ENCODE measurements around the gene CTRB2.
"Not testable (repeated sequence)": the region's sequence is repeated elsewhere in the genome, so short reads cannot be mapped to it uniquely, and the experiment has no call there.

CTRB2 gene

GRCh38 chr16:75205438-75205837 is 1.5 kb downstream of the CTRB2 start:
- not testable (repeated sequence) for DNase-seq (ENCODE audit: low spot score)

DNA sequence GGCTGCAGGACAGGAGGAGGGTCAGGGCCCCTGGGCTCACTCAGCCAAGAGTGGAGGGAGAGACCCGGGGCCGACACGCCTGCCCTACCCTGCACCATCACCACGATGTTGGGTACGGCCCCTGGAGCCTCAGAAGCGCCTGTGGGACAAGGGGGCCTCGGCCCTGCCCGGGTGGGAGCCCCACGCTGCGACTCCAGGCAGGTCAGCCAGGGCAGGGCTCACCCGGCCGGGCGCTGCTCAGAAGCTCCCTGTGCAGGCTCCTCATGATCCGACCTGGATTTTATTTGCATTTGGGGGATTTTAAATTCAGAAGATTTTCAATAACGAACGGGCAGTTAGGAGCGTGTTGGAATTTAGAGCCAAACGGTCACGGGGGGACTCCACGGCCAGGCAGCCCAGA is 2.1 kb downstream of the CTRB2 start:
- not testable (repeated sequence) for DNase-seq (ENCODE audit: low spot score)

- no peak for DNase-seq (ENCODE audit: low spot score)
Measured at GRCh38 chr16:75204410-75204758, 2.6 kb downstream of the CTRB2 start.

- no peak for DNase-seq (ENCODE audit: low spot score)
Measured at GRCh38 chr16:75203667-75204409, 3.1 kb downstream of the CTRB2 start.

GRCh38 chr16:75203096-75203495 is 3.9 kb downstream of the CTRB2 start:
- DNase-seq (ENCODE audit: low spot score), result no peak

DNA sequence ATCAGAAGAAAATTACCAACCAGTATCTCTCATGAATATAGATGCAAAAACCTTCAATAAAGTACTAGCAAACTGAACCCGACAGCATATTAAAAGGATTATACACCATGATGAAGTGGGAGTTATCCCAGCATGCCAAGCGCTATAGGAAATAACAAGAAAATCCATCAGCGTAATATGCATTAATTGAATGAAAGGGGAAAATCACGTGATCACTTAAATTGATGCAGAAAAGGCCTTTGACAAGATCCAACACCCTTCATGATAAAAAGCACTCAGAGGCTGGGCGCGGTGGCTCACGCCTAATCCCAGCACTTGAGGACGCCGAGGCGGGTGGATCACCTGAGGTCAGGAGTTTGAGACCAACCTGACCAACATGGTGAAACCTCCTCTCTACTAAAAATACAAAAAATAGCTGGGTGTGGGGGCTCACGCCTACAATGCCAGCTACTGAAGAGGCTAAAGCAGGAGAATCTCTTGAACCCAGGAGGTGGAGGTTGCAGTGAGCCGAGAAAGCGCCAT is 4.8 kb downstream of the CTRB2 start:
- no peak for DNase-seq (ENCODE audit: low spot score)

- no peak for DNase-seq (ENCODE audit: low spot score)
Measured at GRCh38 chr16:75198135-75198600, 8.8 kb downstream of the CTRB2 start.

- no peak for DNase-seq (ENCODE audit: low spot score)
Measured at GRCh38 chr16:75197522-75198134, 9.3 kb downstream of the CTRB2 start.

GRCh38 chr16:75196836-75197235 is 10.1 kb downstream of the CTRB2 start:
- DNase-seq (ENCODE audit: low spot score), result no peak

- no peak for DNase-seq (ENCODE audit: low spot score)
Measured at GRCh38 chr16:75195811-75196790, 10.9 kb downstream of the CTRB2 start.

- DNase-seq (ENCODE audit: low spot score), result no peak
Measured at GRCh38 chr16:75193730-75194444, 13.1 kb downstream of the CTRB2 start.

DNA sequence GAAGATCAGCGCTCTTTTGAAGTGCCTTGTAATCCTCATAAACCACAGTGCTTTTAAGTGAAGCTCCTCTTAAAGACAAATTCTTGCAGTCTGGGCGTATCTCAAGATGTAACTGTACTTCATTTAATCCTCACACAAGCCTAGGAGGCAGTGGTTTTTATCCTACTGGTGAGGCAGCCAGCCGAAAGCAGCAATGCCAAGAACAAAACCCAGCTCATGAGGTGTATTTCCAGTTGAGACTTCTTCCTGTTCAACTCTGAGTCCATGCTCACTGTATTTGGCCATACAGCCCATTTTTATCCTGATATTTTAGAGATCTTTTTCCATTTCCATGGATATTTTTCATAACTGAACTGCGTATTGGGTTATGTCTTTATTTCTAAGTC is 13.7 kb downstream of the CTRB2 start:
- DNase-seq (ENCODE audit: low spot score), result no peak

- no peak for DNase-seq (ENCODE audit: low spot score)
Measured at GRCh38 chr16:75192606-75193264, 14.2 kb downstream of the CTRB2 start.

GRCh38 chr16:75189638-75190245 is 17.2 kb downstream of the CTRB2 start:
- DNase-seq (ENCODE audit: low spot score), result no peak

DNA sequence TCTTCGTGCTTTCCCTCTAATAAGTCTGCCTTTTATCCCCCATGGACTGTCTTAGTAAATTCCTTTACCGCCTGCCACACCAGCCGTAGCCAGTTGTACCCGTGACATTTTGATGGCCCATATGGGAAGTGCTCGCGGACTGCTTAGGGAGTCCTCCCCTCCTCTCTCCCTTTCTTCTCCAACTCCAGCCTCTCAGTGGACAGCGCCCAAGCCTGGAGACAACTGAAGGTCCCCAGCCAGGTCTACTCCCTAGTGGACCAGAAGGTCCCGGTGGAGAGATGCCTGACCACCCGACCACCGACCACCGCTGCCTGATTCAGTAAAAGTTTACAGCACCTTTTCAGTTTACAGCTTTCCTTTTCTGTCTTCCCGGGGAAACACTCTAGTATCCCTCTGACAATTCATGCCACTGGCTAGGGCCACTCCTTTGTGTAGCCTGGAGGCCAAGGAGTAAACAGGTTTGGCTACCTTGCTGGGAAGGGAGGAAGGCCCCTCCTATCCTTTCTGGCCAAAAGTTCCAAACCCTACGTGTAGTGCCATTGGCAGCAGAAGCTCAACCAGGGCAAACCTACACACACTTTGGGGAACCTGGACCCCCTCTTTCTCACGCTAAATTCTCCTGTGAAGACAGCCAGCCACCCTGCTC is 18.0 kb downstream of the CTRB2 start:
- no peak for DNase-seq (ENCODE audit: low spot score)

DNA sequence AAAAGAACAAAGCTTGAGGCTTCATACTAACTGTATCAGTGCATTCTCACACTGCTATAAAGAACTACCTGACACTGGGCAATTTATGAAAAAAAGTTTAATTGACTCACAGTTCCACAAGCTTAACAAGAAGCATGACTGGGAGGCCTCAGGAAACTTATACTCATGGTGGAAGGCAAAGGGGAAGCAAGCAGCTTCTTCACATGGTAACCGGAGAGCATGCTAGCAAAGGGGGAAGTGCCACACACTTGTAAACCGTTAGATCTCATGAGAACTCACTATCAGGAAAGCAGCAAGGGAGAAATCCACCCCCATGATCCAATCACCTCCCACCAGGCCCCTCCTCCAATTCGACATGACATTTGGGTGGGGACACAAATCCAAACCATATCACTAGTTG is 25.3 kb downstream of the CTRB2 start:
- no peak for DNase-seq (ENCODE audit: low spot score)

DNA sequence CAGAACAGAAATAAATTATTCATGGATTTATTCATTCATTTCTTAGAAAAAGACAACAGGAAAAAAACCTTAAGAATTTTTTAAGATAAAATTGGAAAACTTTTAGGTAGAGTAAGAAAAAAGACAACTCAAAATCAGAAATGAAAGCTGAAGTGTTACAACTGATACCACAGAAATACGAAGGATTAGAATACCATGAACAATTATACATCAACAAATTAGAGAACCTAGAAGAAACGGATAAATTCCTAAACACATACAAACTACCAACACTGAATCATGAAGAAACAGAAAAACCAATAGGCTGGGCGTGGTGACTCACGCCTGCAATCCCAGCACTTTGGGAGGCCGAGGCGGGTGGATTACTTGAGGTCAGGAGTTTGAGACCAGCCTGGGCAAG is 27.8 kb downstream of the CTRB2 start:
- no peak for DNase-seq (ENCODE audit: low spot score)

GRCh38 chr16:75176926-75177325 is 30.0 kb downstream of the CTRB2 start:
- DNase-seq (ENCODE audit: low spot score), result no peak

GRCh38 chr16:75175074-75175473 is 31.9 kb downstream of the CTRB2 start:
- no peak for DNase-seq (ENCODE audit: low spot score)

- DNase-seq (ENCODE audit: low spot score), result no peak
Measured at GRCh38 chr16:75172578-75172977, 34.4 kb downstream of the CTRB2 start.
